ENCODE results near the gene RABEP1.

The RABEP1 gene

GRCh38 chr17:5361426-5361825, 79.3 kb downstream of the RABEP1 start:
- DNase-seq (ENCODE audit: low read depth, low spot score), result no peak
- H3K27me3 ChIP-seq (ENCODE audit: control insufficient read depth, insufficient read depth, low read length), result no peaks in the 10 kb centered on the region
- no peaks in the 10 kb centered on the region for H3K9me3 ChIP-seq (ENCODE audit: control insufficient read depth, insufficient read depth, low read length)
- no peak overlapping the region for H3K4me3 ChIP-seq (ENCODE audit: low read length)
- no peaks in the 10 kb centered on the region for H3K4me1 ChIP-seq (ENCODE audit: control insufficient read depth, insufficient read depth, low read length)
- peaks cover 3% of the 10 kb centered on the region for H3K36me3 ChIP-seq (ENCODE audit: control insufficient read depth, insufficient read depth, low read length)
- no CpG with 5 or more reads among the region's 9 CpGs for WGBS (ENCODE audit: insufficient coverage, insufficient read length)
- no peak overlapping the region for H3K27ac ChIP-seq (ENCODE audit: low read length)

- no CpG with 5 or more reads among the region's 7 CpGs for WGBS (ENCODE audit: insufficient coverage, insufficient read length)
- Histone ChIP-seq H3K36me3 (ENCODE audit: control insufficient read depth, insufficient read depth, low read length) (peaks cover 3% of the 10 kb centered on the region), H3K9me3 (ENCODE audit: control insufficient read depth, insufficient read depth, low read length) (no peaks in the 10 kb centered on the region), H3K4me3 (ENCODE audit: low read length) (no peak overlapping the region), H3K27me3 (ENCODE audit: control insufficient read depth, insufficient read depth, low read length) (no peaks in the 10 kb centered on the region), H3K27ac (ENCODE audit: low read length) (no peak overlapping the region), H3K4me1 (ENCODE audit: control insufficient read depth, insufficient read depth, low read length) (no peaks in the 10 kb centered on the region)
- DNase-seq (ENCODE audit: low read depth, low spot score), result no peak
Measured at GRCh38 chr17:5362162-5362811, 80.2 kb downstream of the RABEP1 start.

GRCh38 chr17:5364156-5364555, 82.1 kb downstream of the RABEP1 start:
- Histone ChIP-seq H3K4me1 (ENCODE audit: control insufficient read depth, insufficient read depth, low read length) (no peaks in the 10 kb centered on the region), H3K27ac (ENCODE audit: low read length) (no peak overlapping the region), H3K4me3 (ENCODE audit: low read length) (no peak overlapping the region), H3K36me3 (ENCODE audit: control insufficient read depth, insufficient read depth, low read length) (no peaks in the 10 kb centered on the region; the same call in 1 of the 2 replicates), H3K9me3 (ENCODE audit: control insufficient read depth, insufficient read depth, low read length) (no peaks in the 10 kb centered on the region), H3K27me3 (ENCODE audit: control insufficient read depth, insufficient read depth, low read length) (no peaks in the 10 kb centered on the region)
- no peak for DNase-seq (ENCODE audit: low read depth, low spot score)
- WGBS (ENCODE audit: insufficient coverage, insufficient read length), result 100% methylated on average over 1 of the region's 6 CpGs

- no peak for DNase-seq (ENCODE audit: low read depth, low spot score)
- H3K4me1 ChIP-seq (ENCODE audit: control insufficient read depth, insufficient read depth, low read length), result no peaks in the 10 kb centered on the region
- H3K27ac ChIP-seq (ENCODE audit: low read length), result no peak overlapping the region
- no peak overlapping the region for H3K4me3 ChIP-seq (ENCODE audit: low read length)
- H3K27me3 ChIP-seq (ENCODE audit: control insufficient read depth, insufficient read depth, low read length), result no peaks in the 10 kb centered on the region
- no peaks in the 10 kb centered on the region; the same call in 1 of the 2 replicates for H3K36me3 ChIP-seq (ENCODE audit: control insufficient read depth, insufficient read depth, low read length)
- H3K9me3 ChIP-seq (ENCODE audit: control insufficient read depth, insufficient read depth, low read length), result no peaks in the 10 kb centered on the region
Measured at GRCh38 chr17:5364696-5365095, 82.6 kb downstream of the RABEP1 start.

GRCh38 chr17:5365831-5366230, 83.7 kb downstream of the RABEP1 start:
- no peaks in the 10 kb centered on the region for H3K9me3 ChIP-seq (ENCODE audit: control insufficient read depth, insufficient read depth, low read length)
- no peaks in the 10 kb centered on the region for H3K4me1 ChIP-seq (ENCODE audit: control insufficient read depth, insufficient read depth, low read length)
- no peak overlapping the region for H3K4me3 ChIP-seq (ENCODE audit: low read length)
- no peaks in the 10 kb centered on the region for H3K27me3 ChIP-seq (ENCODE audit: control insufficient read depth, insufficient read depth, low read length)
- no peak overlapping the region for H3K27ac ChIP-seq (ENCODE audit: low read length)
- no peak for DNase-seq (ENCODE audit: low read depth, low spot score)
- H3K36me3 ChIP-seq (ENCODE audit: control insufficient read depth, insufficient read depth, low read length), result peaks cover 3% of the 10 kb centered on the region; the same call in 1 of the 2 replicates
- no CpG with 5 or more reads among the region's 6 CpGs for WGBS (ENCODE audit: insufficient coverage, insufficient read length)

GRCh38 chr17:5370411-5370810, 88.3 kb downstream of the RABEP1 start:
- peaks cover 9% of the 10 kb centered on the region; the same call in 1 of the 2 replicates for H3K36me3 ChIP-seq (ENCODE audit: control insufficient read depth, insufficient read depth, low read length)
- H3K4me3 ChIP-seq (ENCODE audit: low read length), result no peak overlapping the region
- no peaks in the 10 kb centered on the region for H3K4me1 ChIP-seq (ENCODE audit: control insufficient read depth, insufficient read depth, low read length)
- H3K27me3 ChIP-seq (ENCODE audit: control insufficient read depth, insufficient read depth, low read length), result no peaks in the 10 kb centered on the region
- no CpG with 5 or more reads among the region's 4 CpGs for WGBS (ENCODE audit: insufficient coverage, insufficient read length)
- DNase-seq (ENCODE audit: low read depth, low spot score), result no peak
- no peaks in the 10 kb centered on the region for H3K9me3 ChIP-seq (ENCODE audit: control insufficient read depth, insufficient read depth, low read length)
- H3K27ac ChIP-seq (ENCODE audit: low read length), result no peak overlapping the region

- Histone ChIP-seq H3K27ac (ENCODE audit: low read length) (no peak overlapping the region), H3K36me3 (ENCODE audit: control insufficient read depth, insufficient read depth, low read length) (peaks cover 9% of the 10 kb centered on the region; the same call in 1 of the 2 replicates)
- WGBS (ENCODE audit: insufficient coverage, insufficient read length), result no CpG with 5 or more reads among the region's 6 CpGs
Measured at GRCh38 chr17:5373112-5373511, 91.0 kb downstream of the RABEP1 start.

GRCh38 chr17:5378566-5379207, 96.6 kb downstream of the RABEP1 start:
- H3K36me3 ChIP-seq (ENCODE audit: control insufficient read depth, insufficient read depth, low read length), result peaks cover 26% of the 10 kb centered on the region; the same call in 1 of the 2 replicates
- WGBS (ENCODE audit: insufficient coverage, insufficient read length), result no CpG with 5 or more reads among the region's 3 CpGs

More at GRCh38 chr17:5373112-5373511, 91.0 kb downstream of the RABEP1 start:
- no peak overlapping the region for H3K4me3 ChIP-seq (ENCODE audit: low read length)
- H3K9me3 ChIP-seq (ENCODE audit: control insufficient read depth, insufficient read depth, low read length), result no peaks in the 10 kb centered on the region
- H3K27me3 ChIP-seq (ENCODE audit: control insufficient read depth, insufficient read depth, low read length), result no peaks in the 10 kb centered on the region
- no peak for DNase-seq (ENCODE audit: low read depth, low spot score)
- no peaks in the 10 kb centered on the region for H3K4me1 ChIP-seq (ENCODE audit: control insufficient read depth, insufficient read depth, low read length)

GRCh38 chr17:5379351-5380107, 97.4 kb downstream of the RABEP1 start:
- Histone ChIP-seq H3K9me3 (ENCODE audit: control insufficient read depth, insufficient read depth, low read length) (no peaks in the 10 kb centered on the region), H3K36me3 (ENCODE audit: control insufficient read depth, insufficient read depth, low read length) (peaks cover 26% of the 10 kb centered on the region; the same call in 1 of the 2 replicates), H3K27ac (ENCODE audit: low read length) (no peak overlapping the region)

More at GRCh38 chr17:5378566-5379207, 96.6 kb downstream of the RABEP1 start:
- no peaks in the 10 kb centered on the region for H3K9me3 ChIP-seq (ENCODE audit: control insufficient read depth, insufficient read depth, low read length)
- no peaks in the 10 kb centered on the region for H3K4me1 ChIP-seq (ENCODE audit: control insufficient read depth, insufficient read depth, low read length)
- no peak overlapping the region for H3K4me3 ChIP-seq (ENCODE audit: low read length)
- H3K27me3 ChIP-seq (ENCODE audit: control insufficient read depth, insufficient read depth, low read length), result no peaks in the 10 kb centered on the region
- H3K27ac ChIP-seq (ENCODE audit: low read length), result no peak overlapping the region
- no peak for DNase-seq (ENCODE audit: low read depth, low spot score)

GRCh38 chr17:5380491-5381135, 98.5 kb downstream of the RABEP1 start:
- DNase-seq (ENCODE audit: low read depth, low spot score), result no peak
- peaks cover 31% of the 10 kb centered on the region; the same call in 1 of the 2 replicates for H3K36me3 ChIP-seq (ENCODE audit: control insufficient read depth, insufficient read depth, low read length)
- H3K27ac ChIP-seq (ENCODE audit: low read length), result no peak overlapping the region
- H3K4me1 ChIP-seq (ENCODE audit: control insufficient read depth, insufficient read depth, low read length), result no peaks in the 10 kb centered on the region
- no peaks in the 10 kb centered on the region for H3K9me3 ChIP-seq (ENCODE audit: control insufficient read depth, insufficient read depth, low read length)
- no CpG with 5 or more reads among the region's 7 CpGs for WGBS (ENCODE audit: insufficient coverage, insufficient read length)
- no peaks in the 10 kb centered on the region for H3K27me3 ChIP-seq (ENCODE audit: control insufficient read depth, insufficient read depth, low read length)
- H3K4me3 ChIP-seq (ENCODE audit: low read length), result no peak overlapping the region

More at GRCh38 chr17:5379351-5380107, 97.4 kb downstream of the RABEP1 start:
- no peak for DNase-seq (ENCODE audit: low read depth, low spot score)
- Histone ChIP-seq H3K4me3 (ENCODE audit: low read length) (no peak overlapping the region), H3K27me3 (ENCODE audit: control insufficient read depth, insufficient read depth, low read length) (no peaks in the 10 kb centered on the region), H3K4me1 (ENCODE audit: control insufficient read depth, insufficient read depth, low read length) (no peaks in the 10 kb centered on the region)
- no CpG with 5 or more reads among the region's 11 CpGs for WGBS (ENCODE audit: insufficient coverage, insufficient read length)

Data from iPS DF 6.9 (cell line).